GM18526 (cell line): Measurements from ENCODE around the gene CENATAC.

Source experiments
- POLR2A ChIP-seq: IDR thresholded peaks from 3 replicates; pipeline ENCODE4 v1.6.1; 2011; ENCODE audit not compliant: insufficient read length; ENCODE audit errors: extremely low read depth

CENATAC gene

GRCh38 chr11:119024430-119025098, 26.6 kb downstream of the CENATAC start:
- no peak for TF ChIP-seq POLR2A

- TF ChIP-seq POLR2A, result no peak
Measured at GRCh38 chr11:119025099-119025473, 27.1 kb downstream of the CENATAC start.

- TF ChIP-seq POLR2A, result no peak
Measured at GRCh38 chr11:119025541-119025940, 27.6 kb downstream of the CENATAC start.

GRCh38 chr11:119025978-119026766, 28.2 kb downstream of the CENATAC start:
- TF ChIP-seq POLR2A, result no peak

- no peak for TF ChIP-seq POLR2A
Measured at GRCh38 chr11:119026970-119027369, 29.0 kb downstream of the CENATAC start.

GRCh38 chr11:119027561-119028345, 29.8 kb downstream of the CENATAC start:
- TF ChIP-seq POLR2A, result no peak

DNA sequence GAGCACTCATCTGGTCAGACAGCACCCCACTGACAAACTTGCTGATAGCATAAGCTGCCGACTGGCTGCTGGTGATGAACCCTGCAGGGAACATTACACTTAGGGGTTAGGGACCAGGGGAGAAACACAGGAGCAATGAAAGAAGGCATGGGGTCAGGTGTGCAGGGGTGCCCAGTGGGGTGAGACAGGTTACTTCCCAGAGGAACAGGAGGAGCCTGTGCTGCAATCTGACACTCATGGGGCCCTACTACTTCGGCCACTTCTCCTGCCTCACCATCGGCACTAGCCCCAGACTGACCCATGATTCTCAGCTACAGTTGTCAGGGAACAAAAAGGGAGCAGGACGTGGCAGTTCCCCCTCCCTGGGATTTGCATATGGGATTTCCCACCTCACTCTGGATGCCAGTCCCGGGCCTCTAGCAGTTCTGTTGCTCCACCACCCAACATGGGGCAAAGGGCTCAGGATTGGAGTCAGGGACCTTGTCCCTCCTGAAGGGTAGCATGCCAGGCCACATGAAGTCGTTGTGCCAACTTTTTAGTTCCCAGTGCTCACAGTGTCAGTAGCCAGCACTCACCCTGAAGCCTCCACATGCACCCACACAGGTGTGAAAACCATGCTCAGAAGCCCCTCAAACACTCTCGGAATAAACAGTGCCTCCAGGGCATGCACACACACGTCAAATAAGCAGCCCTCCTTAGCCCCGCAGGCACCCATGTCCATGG, 30.6 kb downstream of the CENATAC start:
- no peak for TF ChIP-seq POLR2A

- TF ChIP-seq POLR2A, result no peak
Measured at GRCh38 chr11:119029069-119029339, 31.1 kb downstream of the CENATAC start.

DNA sequence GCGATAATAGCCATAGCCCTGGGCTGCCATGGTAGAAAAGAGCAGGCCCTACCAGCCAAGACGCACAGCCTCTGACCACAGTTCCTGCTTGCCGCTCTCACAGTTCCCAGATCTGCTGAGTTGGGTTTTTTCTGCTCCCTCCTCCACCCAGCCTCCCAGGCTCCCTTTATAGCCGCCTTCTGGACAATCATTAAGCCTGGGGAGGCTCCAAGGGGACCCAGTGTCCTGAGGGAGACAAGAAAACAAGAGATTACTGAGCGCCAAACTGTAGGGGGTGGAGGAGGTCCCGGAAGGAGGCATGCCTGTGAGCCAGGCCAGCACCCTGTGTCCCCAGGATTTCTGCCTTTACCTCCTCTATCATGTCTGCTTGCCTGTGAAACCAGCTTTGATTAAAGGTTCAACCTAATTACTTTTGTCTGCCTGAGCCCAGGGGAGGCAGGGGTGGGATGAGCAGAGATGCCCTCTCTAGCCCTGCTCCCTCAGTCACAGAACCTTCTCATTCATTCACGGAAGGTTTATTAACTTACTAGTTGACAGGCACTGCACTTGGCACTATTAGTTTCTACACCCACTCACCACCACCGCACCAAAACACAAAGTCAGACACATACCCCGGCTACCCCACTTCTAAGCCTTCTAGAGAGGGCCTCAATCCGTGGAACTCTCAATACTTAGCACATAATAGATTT, 31.5 kb downstream of the CENATAC start:
- no peak for TF ChIP-seq POLR2A

DNA sequence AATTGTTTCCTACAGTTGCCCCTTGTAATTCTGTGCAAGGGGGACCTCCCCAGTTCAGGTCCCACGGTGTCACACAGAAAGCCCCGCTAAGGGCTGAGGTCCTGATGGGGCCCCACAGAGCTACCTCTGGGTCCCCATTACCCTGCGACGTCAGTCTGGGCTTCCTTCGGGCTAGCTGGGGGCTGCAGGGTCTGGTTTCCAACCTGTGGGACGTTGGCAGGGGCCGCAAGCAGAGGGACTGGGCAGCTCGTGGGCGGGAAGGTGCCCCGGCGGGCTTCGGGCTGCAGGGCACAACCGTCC, 32.0 kb downstream of the CENATAC start:
- TF ChIP-seq POLR2A, result no peak

- peak; percentile 69 for TF ChIP-seq POLR2A
Measured at GRCh38 chr11:119030329-119031047, 32.5 kb downstream of the CENATAC start, which contains the start of gene SLC37A4. Gene SLC37A4, minus strand, starts transcription at chr11:119030877.

DNA sequence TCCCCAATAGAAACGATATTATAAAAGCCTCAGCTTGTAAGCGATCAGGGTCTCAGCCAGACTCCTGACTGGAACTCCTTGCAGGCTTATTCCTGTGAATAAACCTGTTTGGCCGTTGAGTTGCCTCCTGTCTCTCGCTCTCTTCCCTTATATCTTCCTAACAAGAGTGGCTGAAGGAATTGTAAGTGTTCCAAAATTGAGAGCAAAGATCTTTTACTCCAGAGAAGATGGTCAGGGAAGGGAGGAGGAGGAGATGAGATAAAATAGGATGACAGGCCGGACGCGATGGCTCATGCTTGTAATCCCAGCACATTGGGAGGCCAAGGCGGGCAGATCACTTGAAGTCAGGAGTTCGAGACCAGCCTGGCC, 34.0 kb downstream of the CENATAC start:
- no peak for TF ChIP-seq POLR2A

- no peak for TF ChIP-seq POLR2A
Measured at GRCh38 chr11:119034813-119035212, 36.9 kb downstream of the CENATAC start.

DNA sequence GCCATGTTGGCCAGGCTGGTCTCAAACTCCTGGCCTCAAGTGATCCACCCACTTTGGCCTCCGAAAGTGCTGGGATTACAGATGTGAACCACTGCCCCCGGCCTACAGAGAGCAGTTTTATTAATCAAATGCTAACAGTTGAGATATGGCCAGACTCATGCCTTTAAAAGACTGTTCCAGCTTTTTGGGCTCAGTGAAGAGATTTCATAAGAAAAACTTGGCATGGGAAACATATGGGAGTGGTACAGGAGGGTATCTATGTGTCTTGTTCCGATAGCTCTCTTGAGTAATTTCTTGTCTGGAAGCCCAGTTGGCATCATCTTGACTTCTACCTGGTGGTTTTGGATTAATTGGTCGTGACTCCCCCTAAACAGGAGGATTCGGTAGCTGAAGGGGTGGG, 40.9 kb downstream of the CENATAC start:
- TF ChIP-seq POLR2A, result no peak
